ENCODE measurements around the gene ELAVL3.

Gene ELAVL3

DNA sequence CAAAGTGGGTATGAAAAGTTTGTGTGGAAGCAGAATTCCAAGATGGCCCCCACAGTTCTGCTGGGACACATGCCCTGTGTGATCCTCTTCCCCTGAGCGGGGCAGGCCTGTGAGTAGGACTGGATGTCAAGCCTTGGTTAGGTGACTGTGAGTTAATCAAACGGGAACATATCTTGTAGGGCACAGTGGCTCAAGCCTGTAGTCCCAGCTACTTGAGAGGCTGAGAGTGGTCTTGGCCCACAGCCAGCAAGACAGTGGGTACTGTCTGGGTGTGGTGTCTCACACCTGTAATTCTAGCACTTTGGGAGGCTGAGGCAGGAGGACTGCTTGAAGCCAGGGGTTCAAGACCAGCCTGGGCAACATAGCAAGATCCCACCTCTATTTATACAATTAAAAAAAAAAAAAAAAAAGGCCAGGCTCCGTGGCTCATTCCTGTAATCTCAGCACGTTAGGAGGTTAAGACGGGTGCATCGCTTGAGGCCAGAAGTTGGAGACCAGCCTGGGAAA is 18.4 kb upstream of the ELAVL3 start:
- no peak overlapping the region for H3K27ac ChIP-seq
- H3K27me3 ChIP-seq (ENCODE audit: control insufficient read depth, insufficient read depth, low read length), result no peaks in the 10 kb centered on the region
- no peaks in the 10 kb centered on the region for H3K36me3 ChIP-seq (ENCODE audit: control insufficient read depth, insufficient read depth, low read length)
- H3K4me3 ChIP-seq (ENCODE audit: low read depth, low read length), result no peak overlapping the region
- H2AFZ ChIP-seq, result no peak overlapping the region
- TF ChIP-seq, protein P1, sequence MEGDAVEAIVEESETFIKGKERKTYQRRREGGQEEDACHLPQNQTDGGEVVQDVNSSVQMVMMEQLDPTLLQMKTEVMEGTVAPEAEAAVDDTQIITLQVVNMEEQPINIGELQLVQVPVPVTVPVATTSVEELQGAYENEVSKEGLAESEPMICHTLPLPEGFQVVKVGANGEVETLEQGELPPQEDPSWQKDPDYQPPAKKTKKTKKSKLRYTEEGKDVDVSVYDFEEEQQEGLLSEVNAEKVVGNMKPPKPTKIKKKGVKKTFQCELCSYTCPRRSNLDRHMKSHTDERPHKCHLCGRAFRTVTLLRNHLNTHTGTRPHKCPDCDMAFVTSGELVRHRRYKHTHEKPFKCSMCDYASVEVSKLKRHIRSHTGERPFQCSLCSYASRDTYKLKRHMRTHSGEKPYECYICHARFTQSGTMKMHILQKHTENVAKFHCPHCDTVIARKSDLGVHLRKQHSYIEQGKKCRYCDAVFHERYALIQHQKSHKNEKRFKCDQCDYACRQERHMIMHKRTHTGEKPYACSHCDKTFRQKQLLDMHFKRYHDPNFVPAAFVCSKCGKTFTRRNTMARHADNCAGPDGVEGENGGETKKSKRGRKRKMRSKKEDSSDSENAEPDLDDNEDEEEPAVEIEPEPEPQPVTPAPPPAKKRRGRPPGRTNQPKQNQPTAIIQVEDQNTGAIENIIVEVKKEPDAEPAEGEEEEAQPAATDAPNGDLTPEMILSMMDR (IDR thresholded peaks at IDR 0.05), result no peak
- no peaks in the 10 kb centered on the region for H3K4me1 ChIP-seq
- H3K9ac ChIP-seq, result no peak overlapping the region
- no peak overlapping the region for H3K4me2 ChIP-seq (ENCODE audit: low read length)
- H3K79me2 ChIP-seq, result no peaks in the 10 kb centered on the region
- H3K9me3 ChIP-seq (ENCODE audit: control insufficient read depth, low read length), result no peaks in the 10 kb centered on the region

DNA sequence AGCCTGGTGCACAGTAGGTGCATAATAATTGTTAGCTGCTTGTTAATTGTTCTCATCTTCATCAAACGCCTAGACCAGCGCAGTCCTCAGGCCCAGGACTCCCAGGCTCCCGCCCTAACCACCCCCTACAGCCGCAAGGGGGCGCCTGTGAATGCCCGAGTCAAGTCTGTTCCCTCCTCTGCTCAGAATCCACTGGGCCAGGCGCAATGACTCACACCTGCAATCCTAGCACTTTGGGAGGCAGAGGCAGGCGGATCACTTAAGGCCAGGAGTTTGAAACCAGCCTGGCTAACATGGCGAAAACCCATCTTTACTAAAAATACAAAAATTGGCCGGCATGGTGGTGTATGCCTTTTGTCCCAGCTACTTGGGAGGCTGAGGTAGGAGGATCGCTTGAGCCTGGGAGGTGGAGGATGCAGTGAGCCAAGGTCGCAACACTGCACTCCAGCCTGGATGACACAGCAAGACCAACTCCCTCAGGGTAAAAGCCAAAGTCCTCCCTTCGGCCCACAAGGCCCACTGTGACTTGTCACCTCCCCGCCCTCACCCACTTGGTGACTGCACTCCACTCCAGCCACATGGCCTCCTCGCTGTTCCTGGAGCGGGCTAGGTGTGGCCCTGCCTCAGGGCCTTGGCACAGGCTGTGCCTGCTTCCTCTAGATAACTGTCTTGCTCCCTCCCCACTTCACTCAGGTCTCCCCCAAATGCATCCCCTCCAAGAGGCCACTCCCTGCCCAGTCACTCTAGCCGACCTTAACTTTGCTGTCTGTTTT is 15.7 kb upstream of the ELAVL3 start:
- H3K9ac ChIP-seq, result no peak overlapping the region
- no peak overlapping the region for H3K27ac ChIP-seq
- no peaks in the 10 kb centered on the region for H3K79me2 ChIP-seq
- no peaks in the 10 kb centered on the region for H3K27me3 ChIP-seq (ENCODE audit: control insufficient read depth, insufficient read depth, low read length)
- no peaks in the 10 kb centered on the region for H3K36me3 ChIP-seq (ENCODE audit: control insufficient read depth, insufficient read depth, low read length)
- no peak overlapping the region for H2AFZ ChIP-seq
- H3K4me1 ChIP-seq, result no peaks in the 10 kb centered on the region
- TF ChIP-seq, protein P1 (IDR thresholded peaks at IDR 0.05), result peak; percentile 60
- H3K4me3 ChIP-seq (ENCODE audit: low read depth, low read length), result no peak overlapping the region
- no peaks in the 10 kb centered on the region for H3K9me3 ChIP-seq (ENCODE audit: control insufficient read depth, low read length)
- H3K4me2 ChIP-seq (ENCODE audit: low read length), result no peak overlapping the region

DNA sequence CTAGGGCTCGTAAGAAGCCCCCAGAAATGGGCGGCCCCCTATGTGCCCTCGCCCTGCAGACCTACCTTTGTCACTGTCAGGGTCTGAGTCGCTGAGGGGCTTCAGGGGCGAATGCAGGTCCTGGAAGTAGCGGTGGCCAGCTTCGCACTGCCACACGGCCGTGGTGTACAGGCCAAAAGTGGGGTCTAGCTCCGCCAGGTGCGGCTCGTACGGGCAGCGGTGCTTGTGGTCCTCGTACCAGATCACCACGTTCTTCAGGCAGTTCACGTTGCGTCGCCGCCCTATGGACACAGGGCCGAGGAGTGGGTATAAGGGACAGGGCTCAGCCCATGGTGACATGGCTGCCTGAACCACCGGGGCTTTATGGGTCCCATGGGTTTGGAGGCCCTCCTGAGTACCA is 15.0 kb upstream of the ELAVL3 start:
- Histone ChIP-seq H3K4me2 (ENCODE audit: low read length) (no peak overlapping the region), H3K4me3 (ENCODE audit: low read depth, low read length) (no peak overlapping the region), H3K79me2 (no peaks in the 10 kb centered on the region), H3K27ac (no peak overlapping the region), H3K9ac (no peak overlapping the region), H3K4me1 (no peaks in the 10 kb centered on the region), H3K36me3 (ENCODE audit: control insufficient read depth, insufficient read depth, low read length) (no peaks in the 10 kb centered on the region), H3K9me3 (ENCODE audit: control insufficient read depth, low read length) (no peaks in the 10 kb centered on the region), H2AFZ (no peak overlapping the region), H3K27me3 (ENCODE audit: control insufficient read depth, insufficient read depth, low read length) (no peaks in the 10 kb centered on the region)
- TF ChIP-seq, protein P1 (IDR thresholded peaks at IDR 0.05), result no peak

DNA sequence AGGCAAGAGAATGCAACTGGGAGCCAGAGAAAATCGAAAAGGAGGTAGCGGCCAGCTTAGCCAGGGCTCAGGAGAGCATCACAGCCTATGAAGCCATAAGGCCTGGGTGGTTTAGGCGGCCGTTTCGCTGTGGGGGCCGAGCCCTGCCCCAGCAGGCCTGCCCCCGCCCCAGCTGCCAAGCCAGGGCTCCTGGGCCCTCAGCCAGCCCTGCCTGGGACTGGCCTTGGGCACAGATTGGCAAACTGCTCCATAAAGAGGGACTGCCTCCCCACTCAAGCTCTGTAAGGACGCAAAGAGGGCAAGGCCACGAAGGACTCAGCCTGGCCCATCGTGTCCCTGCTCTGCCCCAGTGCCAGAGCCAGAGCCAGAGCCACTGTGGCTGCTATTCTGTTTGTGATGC is 14.6 kb upstream of the ELAVL3 start:
- Histone ChIP-seq H3K4me2 (ENCODE audit: low read length) (no peak overlapping the region), H3K9ac (no peak overlapping the region), H3K79me2 (no peaks in the 10 kb centered on the region), H3K27me3 (ENCODE audit: control insufficient read depth, insufficient read depth, low read length) (no peaks in the 10 kb centered on the region), H3K4me3 (ENCODE audit: low read depth, low read length) (no peak overlapping the region), H3K9me3 (ENCODE audit: control insufficient read depth, low read length) (no peaks in the 10 kb centered on the region), H3K36me3 (ENCODE audit: control insufficient read depth, insufficient read depth, low read length) (no peaks in the 10 kb centered on the region), H3K27ac (no peak overlapping the region), H3K4me1 (no peaks in the 10 kb centered on the region), H2AFZ (no peak overlapping the region)
- TF ChIP-seq, protein P1 (IDR thresholded peaks at IDR 0.05), result no peak

Data from parathyroid adenoma (tissue), 2 donors.